OCI-LY3 (cell line): ENCODE measurements around the gene HDAC7.

Source experiments
- CTCF ChIP-seq: fragments of 200-600, 300-600 bp; sonication (generic); IDR thresholded peaks from 2 replicates; pipeline ENCODE4 v1.5.1; 2014; ENCODE audit warnings: antibody characterized with exemption, low read length, low read depth
- EZH2phosphoT487 ChIP-seq: fragments of 200-600 bp; shearing (Covaris generic); IDR thresholded peaks from 2 replicates; pipeline ENCODE4 v1.6.1; 2018; ENCODE audit warnings: antibody characterized with exemption, mixed run types, low read depth

GRCh38 chr12:47755655-47756562 lies 63.8 kb downstream of the HDAC7 start:
- TF ChIP-seq CTCF (no peak), EZH2phosphoT487 (no peak)
